GM19238 (cell line): ENCODE measurements around the gene SPPL2B.

ENCODE experiments used
- DNase-seq: peaks from one replicate; pipeline ENCODE4 v3.0.0; 2011; ENCODE audit warnings: low spot score; ENCODE audit not compliant: insufficient read length

SPPL2B gene

DNA sequence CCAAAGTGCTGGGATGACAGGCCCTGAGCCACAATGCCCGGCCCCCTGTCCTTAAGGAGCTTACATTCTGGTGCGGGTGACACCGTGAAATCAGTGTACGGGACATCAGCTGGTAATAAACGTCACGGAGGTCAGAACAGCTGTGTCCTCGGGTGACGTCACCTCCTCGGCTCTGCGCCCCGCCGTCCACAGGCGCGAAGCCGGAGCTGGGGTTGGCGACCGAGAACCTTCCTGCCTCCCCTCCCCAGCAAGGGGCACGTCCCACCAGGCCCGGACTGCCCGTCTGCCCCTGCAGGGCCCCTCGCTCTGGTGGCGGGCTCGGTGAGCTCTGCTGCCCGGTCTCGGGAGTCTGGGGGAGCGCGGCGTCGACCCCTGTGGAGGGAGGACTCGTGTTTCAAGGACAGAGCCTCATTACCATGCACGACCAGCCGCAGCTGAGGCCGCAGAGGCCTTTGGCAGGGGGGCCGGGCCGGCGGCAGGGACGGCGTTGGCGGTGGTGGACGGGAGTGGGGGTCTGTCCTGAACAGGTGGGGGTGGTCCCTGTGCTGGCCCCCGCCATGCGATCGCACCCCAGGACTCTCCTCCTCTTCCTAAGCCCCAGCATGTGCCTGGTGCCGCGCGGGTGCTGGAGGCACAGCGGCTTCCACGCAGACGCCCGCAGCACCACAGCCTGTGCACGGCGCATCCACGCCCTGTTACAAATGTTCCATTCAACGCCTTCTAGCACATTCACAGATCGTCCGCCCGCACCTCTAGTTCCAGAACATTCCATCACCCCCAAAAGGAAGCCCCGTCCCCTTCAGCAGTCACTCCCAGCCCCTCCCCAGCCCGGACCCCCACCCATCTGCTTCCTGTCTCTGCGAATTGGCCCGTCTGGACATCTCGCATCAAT, 25.9 kb upstream of the SPPL2B start:
- DNase-seq, result no peak

DNA sequence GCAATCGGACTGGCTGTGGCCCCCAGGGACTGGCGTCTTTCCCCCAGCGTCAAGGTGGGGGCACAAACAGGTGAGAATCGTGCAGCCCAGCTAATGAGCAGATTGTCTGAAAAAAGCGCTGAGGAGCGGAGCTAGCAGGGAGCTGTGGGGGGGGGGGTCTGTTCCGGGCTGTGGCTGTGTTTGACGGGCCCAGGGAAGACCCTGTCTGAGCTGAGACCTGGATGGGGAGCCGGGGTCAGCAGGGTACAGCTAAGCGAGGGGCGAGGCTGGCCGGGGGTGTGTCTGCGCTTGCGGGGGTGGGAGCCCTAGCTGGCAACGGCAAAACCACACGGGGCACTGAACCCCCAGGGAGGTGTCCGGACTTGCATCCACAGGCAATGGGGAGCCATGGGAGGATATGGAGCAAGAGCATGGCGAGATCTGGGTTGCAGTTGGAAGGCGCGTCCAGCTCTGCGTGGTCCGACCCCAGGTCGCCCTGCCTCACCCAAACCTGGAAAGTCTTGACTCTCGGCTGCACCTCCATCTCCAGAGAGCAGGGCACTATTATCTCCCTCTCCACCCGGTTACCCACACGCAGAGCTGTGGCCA, 25.2 kb upstream of the SPPL2B start:
- DNase-seq, result no peak

DNA sequence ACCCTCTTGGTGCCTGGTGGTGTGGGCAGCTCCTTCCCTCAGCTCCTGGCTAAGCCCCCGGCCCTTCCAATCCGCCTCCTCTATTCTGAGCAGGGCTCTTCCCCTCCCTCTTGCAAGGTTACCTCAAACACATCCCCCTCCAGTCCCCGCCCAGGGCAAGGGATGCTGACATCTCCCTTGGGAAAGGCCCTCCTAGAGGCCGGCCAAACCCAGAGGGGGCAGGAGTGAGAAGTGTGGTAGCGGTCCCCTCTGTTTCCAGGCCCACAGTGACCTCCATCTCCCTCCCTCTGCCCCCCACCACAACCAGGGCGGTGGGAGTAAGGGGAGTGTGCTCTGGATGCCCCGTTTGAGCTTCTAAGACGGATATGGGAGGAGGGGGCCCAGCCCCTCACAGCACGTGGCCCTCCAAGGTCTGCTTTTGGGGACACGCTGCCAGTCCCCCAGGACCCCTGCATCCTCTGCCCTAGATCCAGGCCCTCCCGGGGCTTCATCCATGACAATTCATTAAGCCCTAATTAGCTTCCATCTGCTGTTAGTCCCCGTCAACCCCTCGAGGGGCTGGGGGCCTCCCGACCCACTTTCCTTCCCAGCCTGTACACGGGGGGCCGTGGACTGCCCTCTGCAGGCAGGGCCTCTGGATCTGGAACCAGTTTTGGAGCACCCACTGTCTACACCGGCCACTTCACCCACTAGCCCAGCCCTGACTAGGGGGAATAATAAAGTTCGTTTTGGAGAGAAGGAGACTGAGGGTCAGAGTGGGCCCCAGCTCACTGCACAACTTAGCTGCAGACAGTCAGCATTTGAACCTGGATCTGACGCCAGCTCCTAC, 22.8 kb upstream of the SPPL2B start:
- DNase-seq, result no peak

DNA sequence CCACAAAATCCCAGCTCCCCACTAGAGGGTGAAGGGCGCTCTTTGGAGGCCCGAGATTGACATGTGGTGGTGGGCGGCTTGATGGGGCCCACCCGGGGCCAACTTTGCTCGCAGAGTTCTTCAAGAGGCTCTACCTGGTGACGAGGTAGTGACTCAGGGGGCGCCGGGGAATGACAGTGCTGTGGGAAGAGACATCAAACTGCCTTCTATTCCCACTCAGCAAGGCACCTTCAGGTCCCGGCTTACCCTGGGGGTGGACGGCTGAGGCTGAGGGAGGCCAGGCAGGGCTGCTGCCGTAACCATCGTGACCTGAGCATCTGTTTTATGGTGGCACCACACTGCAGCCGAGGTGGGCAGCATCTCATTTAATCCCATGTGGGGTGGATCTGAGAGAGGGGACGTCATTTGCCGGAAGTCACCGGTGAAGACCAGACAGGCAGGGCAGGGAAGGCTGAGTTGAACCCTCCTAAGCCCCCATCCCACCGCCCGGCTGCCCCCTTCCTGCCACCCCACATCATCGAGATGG, 22.1 kb upstream of the SPPL2B start:
- DNase-seq, result no peak

DNA sequence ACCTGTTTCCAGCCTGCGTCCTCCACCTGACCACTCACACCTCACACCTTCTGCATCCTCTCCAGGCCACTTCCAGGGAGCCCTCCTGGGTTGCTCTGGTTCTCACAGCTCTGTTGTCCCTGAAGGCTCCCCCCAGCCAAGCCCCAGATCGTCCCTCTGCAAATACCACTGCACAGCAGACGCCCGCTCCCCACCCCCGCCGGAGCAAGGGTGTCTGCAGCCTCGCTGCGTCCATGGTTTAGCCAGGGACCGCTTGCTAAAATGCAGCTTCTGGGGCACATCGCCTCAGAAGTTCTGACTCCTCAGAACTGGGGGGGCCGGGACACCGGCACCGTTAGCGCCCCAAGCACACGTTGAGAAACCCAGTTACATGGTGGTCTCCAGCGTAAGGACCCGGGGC, 21.5 kb upstream of the SPPL2B start:
- DNase-seq, result no peak

DNA sequence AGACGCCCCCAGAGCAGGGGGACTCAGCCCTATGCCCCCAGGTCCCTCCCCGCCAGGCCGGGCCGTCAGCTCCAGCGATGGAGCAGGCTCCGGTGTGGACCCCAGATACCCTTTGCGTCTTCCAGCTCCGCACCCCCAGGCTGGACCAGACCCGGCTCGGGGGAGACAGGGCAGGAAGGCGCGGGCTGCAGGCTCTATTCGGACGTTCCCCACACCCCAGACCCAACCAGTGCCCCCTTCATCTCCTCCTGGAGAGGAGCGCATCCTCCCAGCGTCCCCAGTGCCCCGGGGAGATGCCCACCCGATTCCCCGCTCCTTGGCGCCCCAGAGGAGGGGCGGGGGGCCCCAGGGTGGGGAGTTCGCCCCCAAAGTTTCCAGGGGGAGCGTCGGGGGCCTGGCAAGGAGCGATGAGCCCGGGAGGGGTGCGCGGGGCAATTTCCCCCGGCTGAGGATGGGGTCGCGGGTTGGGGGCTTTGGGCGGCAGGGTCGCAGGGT, 20.9 kb upstream of the SPPL2B start:
- DNase-seq, result no peak

DNA sequence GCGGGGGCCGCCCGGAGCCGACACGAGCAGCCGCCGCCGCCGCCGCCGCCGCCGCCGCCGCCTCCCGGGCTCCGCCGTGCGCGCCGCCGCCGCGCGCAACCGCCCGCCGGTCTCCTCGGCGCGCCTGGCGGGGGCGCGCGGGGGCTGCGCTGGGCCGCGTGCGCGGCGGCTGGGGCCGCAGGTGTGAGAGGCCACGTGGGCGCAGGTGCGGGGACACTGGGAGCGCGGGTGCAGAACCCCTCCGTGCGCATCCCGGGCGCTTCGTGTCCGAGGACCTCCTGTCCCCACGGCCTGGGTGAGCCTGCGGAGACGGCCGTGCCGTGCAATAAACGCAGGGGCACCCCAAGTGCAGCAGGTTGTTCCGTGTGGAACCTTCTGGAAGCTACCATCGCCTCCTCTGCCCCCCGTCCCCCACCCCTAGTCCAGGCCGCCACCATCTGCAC, 20.3 kb upstream of the SPPL2B start, which contains the start of gene LINGO3:
TSS of gene LINGO3 (minus strand) at position 41 of the 443 bp plus-strand sequence. CDS start 16,378 bp downstream, outside the sequence.
- no peak for DNase-seq

DNA sequence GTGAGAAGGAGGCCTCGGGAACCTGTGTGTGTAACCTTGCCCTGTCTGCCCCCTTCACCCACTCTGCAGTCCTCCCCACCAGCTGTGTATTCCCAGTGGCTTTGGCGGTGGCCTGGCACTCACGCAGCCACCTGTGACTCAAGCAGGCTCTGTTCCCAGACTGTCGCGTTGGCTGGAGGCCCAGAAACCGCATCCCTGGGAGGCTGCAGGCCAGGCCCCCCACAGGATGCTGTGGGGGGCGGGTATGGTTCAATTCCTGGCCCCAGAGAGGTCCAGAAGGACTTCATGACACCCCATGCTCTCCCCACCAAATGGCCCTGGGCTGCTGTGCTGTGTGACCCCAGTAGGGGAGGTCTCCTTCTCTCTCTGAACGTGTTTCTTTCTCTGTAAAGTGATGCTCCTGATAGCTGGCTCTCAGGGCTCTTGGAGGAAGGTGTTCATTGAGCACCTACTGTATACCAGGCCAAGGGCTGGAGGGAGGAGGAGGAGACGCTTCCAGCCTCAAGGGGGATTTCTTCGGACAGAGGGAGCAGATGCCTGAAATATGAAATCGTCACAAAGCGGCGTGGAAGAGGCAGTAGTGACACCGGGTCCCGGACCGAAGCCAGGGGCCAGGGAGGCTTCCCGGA, 18.6 kb upstream of the SPPL2B start:
- DNase-seq, result no peak

DNA sequence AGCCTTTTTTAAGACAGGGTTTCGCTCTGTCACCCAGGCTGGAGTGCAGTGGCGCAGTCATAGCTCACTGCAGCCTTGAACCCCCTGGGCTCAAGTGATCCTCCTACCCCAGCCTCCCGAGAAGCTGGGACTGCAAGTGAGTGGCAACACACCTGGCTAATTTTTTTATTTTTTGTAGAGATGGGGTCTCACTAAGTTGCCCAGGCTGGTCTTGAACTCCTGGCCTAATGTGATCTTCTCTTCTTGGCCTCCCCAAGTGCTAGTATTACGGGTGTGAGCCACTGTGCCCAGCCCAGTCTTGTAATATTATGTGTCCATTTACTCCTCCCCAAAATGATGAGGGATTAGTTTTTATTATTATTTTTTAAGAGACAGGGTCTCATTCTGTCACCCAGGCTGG, 17.4 kb upstream of the SPPL2B start:
- no peak for DNase-seq

DNA sequence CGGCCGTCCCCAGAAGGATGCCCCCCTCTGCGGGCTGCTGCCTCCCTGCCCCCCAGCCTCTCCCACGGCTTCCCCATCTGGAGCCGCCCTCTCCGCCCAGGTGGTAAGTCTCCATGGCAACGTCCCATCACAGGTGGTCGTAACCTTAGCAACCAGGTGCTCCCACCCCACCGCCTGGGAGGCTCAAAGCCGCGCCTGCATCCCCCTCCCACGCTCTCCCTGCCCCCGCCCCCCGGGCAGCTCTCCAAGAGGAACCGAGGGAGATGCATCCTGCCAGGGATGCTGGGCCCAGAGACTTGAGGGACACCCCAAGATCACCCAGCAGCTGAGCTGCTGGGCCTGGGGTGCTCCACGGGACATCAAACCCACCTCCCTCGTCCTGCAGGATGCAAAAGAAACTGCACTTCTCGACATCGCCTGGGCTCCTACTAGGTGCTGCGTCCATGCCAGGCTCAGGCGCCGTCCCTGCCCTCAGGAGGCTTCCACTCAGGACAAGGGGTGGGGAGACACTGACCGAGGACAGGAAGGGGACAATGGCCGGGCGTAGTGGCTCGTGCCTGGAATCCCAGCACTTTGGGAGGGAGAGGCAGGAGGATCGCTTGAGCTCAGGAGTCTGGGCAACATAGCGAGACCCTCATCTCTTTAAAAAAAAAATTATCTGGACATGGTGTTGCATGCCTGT, 15.5 kb upstream of the SPPL2B start:
- DNase-seq, result no peak

DNA sequence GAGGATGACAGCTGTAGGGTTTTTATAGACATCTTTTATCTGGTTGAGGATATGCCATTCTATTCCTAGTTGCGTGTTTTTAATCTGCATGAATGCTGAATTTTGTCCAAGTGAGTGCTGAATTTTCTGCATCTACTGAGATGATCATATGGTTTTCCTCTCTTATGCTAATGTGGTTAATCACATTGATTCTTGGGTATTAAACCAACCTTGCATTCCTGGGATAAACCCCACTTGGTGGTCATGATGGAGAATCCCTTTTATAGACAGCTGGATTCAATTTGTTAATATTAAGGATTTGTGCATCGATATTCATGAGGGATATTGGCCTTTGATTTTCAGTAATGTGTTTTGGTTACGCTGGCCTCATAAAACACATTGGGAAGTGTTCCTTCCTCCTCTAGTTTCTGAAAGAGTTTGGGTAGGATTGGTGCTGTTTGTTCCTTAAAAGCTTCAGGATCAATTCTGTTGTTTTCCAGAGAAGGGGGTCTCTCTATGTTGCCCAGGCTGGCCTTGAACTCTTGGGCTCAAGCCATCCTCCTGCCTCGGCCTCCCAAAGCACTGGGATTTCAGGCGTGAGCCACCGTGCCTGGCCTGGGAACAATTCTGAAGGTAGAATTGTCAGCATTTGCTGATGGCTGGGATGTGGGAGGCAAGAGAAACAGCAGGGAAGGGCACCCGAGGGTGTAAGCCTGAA, 13.2 kb upstream of the SPPL2B start:
- DNase-seq, result no peak

DNA sequence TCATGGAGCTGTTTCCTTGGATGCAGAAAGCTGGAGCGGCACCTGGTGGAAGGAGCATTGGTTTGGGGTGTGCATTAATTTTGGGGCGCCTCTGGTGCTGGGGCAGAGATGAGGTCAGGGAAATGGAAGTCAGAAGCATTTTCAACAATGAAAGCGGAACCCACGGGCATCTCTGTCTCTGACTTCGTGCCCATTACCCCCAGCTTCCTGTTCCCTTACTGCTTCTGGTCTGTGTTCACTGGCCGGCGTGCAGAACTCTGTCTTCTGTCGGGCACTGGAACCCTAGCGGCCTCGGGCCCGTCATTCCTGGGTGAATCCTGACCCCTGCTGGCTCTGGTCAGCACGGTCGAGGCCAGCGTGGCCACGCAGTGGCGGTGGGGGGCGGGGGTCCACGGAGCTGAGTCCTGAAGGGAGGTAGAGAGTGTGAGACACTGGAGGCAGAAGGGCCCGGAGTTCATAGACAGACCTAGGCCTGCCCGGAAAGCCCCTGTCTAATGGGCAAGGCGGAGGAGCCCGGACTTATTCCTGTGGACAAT, 12.6 kb upstream of the SPPL2B start:
- DNase-seq, result no peak

DNA sequence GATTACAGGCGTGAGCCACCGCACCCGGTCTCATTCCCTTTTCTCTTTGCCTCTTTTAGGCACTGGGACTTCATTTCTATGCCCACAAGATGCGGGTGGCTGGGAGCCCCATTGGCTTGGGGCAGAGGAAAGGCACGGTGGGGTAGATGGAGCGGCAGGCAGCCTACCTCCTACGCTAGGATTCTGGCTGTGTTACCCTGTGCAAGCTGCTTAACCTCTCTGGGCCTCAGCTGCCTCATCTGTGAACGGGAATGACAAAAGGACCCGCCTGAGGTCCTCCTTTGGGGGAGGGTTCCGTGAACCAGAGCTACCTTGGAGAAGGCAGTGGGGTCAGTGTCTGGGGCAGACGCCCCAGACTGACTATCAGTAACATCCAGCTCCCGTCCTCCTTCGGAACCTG, 11.2 kb upstream of the SPPL2B start:
- DNase-seq, result no peak

DNA sequence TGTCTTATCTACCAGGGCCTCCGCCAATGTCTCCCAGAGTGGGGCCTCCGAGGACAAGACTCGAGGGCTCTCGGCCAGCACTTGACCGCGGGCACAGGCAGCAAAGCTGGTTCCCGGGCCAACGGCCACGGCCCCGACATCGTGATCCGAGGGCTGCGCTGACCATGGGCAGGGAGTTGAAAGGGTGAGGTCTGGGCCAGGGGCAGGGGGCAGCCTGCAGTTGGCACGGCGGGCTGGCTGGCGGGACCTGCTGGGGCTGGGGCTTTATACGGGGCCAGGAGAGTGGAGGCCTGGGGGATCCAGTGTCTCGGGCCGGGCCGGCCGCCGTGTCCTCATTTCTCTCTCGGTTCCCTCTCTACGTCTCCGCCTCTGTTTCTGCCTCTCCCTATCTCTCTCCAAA, 10.7 kb upstream of the SPPL2B start:
- DNase-seq, result no peak

DNA sequence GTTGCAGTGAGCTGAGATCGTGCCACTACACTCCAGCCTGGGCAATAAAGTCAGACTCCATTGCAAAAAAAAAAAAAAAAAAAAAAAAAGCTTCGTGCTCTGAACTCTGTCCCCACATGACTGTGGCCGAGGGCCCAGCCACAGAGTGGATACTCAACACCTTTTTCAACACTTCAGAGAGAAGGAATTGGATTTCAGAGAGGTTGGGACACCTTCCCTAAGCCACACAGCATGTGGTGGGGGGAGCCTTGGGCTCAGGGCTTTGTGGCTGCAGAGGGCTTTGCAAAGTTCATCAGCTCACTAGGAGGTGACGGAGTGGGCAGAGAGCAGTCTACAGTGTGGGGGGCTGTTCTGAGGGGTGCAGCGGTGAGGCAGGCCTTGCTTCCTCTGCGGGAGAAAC, 9.6 kb upstream of the SPPL2B start:
- DNase-seq, result no peak

DNA sequence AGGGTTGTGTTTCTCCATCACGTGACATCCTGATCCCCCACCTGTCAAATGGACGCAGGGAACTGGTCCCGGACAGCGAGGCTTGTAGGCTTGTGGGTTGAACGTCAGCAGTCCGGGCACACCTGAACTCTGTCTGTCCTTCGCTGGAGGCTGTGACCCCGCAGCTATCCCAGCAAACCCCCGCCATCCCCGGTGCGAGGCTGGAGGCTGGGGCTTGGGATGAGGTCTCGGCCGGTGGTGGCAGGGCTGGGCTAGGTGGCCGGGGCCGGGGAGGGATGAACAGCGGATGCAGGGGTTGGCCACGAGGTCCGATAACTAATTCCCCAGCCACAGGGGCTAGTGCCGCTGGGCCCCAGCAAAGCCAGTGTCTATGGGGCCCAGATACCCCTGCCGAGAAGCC, 8.9 kb upstream of the SPPL2B start:
- no peak for DNase-seq

DNA sequence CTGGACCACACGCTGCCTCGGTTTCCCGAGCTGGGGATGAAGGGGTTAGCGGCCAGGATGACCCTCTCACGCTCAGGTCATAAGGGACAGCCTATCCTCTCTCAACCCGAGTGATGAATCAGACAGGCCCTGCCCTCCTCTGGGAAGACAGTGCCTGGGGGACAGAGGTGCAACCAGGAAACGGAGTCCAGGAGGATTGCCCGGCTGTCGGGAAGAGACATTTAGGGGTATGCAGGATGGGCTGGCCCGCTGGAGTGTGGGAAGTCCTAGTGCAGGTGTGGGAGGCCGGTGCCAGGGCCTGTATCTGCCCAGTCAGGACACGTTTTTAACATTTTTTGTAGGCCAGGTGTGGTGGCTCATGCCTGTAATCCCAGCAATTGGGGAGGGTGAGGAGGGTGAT, 8.4 kb upstream of the SPPL2B start:
- no peak for DNase-seq

DNA sequence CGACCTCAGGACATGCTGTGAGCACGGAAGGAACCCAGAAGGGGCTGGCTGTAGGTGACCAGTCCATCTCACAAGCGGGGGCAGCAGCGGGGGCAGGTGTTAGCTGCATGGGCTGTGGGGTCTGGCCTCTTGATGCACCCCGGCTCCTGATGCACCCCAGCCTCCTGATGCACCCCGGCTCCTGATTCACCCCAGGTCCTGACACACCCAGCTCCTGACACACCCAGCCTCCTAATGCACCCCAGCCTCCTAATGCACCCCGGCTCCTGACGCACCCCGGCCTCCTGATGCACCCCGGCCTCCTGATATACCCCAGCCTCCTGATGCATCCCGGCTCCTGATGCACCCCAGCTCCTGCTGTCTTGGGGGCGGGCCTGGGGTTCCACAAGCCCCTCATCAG, 7.5 kb upstream of the SPPL2B start:
- no peak for DNase-seq

DNA sequence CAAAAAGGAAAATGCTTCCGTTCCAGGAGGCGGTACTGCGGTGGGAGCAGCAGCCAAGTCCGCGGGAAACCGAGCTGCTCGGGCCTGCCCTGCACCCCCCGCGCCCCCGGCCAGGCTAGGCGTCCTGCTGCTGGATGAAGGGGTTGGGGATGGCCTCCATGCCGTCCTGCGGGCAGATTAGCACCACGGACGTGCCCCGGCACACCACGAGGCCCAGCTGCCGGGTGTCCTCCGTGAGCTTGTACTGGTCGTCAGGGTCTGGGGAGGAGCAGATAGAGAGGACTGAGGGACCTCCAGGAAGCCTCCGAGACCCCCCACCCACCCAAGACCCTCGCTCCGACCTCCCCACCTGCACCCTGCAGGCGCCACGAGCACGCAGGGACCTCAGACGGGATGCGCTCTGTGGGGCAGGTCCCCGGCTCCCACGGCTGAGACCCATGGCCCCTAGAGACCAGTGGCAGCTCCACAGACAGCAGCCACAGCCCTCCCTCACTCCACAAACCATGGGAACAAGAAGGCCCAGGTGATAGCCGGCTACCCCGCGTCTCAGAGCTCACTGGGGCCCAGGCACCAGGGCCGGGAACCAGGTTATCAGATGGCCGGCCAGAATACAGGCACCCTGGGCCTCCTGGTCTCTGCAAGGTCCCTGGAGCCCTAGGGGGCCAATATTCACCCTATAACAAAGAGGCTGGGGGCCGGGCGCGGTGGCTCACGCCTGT, 6.8 kb upstream of the SPPL2B start:
- DNase-seq, result no peak
